HG02885 (cell line): ENCODE measurements around the gene GPR162.
"Not testable (repeated sequence)": the region's sequence is repeated elsewhere in the genome, so short reads cannot be mapped to it uniquely, and the experiment has no call there.

Experiments
- ATAC-seq: cut with Tn5 transposase; IDR thresholded peaks from one replicate; pipeline ENCODE4 v1.9.1; 2021; ENCODE audit warnings: mild to moderate bottlenecking; ENCODE audit not compliant: unreplicated experiment, poor library complexity

Gene GPR162

DNA sequence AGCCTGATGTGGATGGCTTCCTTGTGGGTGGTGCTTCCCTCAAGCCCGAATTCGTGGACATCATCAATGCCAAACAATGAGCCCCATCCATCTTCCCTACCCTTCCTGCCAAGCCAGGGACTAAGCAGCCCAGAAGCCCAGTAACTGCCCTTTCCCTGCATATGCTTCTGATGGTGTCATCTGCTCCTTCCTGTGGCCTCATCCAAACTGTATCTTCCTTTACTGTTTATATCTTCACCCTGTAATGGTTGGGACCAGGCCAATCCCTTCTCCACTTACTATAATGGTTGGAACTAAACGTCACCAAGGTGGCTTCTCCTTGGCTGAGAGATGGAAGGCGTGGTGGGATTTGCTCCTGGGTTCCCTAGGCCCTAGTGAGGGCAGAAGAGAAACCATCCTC, 48.7 kb downstream of the GPR162 start:
- ATAC-seq: not testable (repeated sequence)

DNA sequence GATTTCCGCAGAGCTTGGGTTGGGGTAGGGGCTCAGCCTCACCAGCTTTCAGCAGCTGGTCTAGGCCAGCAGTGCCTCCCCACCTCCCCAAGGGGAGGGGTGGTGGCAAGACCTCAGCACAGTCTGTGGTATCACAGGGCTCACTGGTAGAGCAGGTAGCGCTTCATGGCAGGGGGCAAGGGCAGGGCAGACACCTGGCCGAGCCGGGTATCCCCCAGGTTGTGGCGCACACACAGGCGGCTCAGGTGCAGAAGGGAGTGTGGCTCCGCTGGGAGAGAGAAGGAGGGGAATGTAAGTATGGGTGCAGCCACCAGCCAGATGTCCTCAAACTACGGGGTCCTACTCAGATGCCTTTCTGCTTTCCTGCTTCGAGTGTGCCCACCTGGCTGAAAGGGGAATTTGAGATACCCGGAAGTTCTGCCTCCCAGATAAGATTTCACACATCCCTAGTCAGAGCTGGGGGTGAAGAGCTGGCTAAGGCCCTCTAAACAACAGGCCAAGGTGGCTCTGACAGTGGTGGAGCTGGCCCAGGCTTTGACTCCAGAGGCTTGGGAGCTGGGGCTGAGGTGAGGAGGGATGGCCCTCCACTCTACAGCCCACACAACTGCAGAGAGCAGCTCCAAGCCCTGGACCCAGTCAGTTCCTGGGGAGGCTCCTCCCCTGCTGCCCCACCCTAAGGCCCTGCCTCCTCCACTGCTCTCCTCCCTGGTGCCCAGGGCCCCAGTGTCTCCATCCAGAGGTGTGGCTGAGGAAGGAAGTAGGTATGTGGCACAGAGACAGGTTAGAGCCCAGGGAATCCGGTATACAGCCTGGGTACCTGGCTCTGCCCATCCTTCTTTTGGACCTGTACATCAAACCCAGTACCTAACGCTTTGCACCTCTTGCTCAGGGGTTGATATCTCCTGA, 49.7 kb downstream of the GPR162 start:
- ATAC-seq: no peak

DNA sequence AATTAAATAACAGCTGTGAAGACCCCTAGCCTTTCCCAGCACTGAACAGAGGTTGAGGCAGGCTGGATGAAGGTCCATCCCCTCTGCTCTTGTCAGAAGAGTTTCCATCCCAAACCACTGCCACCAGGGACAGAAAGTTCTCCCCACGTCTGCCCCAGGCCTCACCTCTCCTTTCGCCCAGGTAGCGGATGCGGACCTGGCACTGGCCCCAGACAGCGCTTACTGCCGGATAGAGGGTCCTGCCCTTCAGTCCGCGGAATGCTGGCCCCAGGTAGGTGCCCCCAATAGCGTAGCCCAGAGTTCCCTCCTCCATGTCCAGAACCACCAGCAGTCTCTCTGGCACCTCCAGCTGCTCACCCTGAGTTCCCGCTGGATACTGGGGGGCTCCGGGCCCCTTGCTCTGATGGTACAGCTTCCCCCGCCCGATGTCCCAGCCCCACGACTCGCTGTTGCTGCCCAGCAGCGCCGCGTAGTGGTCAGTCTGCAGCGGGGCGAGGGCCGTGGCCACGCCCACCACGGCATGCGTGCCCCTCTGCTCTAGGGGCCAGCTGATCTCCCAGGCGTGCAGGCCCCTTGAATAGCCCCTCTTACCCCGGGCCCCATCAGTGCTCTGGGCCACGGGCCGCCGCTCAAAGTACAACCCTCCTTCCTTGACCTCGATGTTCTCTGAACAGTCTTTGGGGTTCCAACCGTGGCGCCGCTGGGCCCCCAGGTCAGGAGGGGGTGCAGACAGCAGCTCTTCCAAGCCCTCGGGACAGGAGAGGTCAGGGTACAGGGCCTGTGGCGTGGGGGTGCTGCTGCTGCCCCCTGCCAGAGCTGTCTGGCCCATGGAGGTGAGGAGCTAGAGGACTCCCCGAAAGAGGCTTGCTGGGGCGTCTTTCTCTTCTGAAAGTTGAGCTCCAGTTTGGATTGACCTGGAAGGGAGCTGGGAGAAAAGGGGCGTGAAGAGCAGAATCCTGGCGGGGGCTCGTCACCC, 50.7 kb downstream of the GPR162 start:
- peak; percentile 29 for ATAC-seq

DNA sequence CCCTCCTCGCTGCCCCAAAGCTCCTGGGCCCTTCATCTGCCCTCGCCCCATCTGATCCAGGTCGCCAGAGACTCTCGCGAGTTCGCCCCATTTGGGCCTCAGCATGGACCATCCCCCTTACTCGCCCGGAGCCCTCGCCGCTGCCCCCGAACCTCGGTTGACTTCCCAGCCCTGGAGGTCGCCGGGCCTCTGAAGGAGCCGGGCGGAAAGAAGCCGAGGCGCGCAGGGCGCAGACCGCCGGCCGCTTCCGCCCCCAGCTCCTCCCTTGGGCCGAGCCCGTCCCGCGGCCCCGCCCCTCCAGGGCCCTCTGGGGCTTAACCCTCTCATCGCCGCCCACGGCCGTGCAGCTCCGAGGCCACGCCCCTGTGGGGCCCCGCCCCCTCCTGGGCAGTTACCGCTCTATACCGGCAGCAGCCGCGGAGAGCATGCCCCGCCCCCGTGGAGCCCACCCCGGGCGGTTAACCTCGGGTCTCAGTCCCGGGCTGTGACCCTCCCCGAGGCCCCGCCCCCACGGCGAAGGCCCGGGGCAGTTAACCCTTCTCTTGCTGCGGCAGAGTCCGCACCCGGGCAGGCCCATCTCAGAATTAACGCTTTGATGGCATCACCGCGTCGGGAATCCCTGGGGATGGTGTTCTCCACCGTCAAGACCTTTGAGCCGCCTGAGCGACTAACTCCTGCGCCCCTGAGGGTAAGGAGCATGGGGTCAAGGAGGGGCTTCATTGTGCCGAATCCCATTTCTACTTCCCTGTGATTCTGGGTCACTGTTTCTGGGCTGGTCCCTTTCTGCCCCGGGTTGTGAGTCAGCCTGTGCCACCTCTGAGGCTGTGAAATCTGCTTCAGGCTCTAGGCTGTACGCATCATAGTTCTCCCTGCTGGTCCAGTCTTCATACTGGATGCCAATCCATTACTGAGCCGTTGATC, 51.7 kb downstream of the GPR162 start, which contains the start of gene SPSB2:
SPSB2 (minus strand) TSS at position 210 of the 921 bp plus-strand sequence. CDS start 402 bp downstream, outside the sequence.
- peak; percentile 82 for ATAC-seq

DNA sequence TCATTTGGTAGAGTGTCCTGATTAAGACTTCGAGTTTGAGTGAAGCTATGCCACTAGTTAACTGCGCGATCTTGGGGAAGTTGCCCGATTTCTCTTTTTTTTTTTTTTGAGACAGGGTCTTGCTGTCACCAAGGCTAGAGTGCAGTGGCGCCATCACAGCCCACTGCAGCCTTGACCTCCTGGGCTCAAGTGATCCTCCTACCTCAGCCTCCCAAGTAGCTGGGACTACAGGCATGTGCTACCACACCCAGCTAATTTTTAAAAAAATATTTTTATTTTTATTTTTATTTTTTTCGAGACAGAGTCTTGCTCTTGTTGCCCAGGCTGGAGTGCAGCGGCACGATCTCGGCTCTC, 52.4 kb downstream of the GPR162 start:
- not testable (repeated sequence) for ATAC-seq
